ENCODE results near the gene ZNF483.
"Not testable (repeated sequence)": the region's sequence is repeated elsewhere in the genome, so short reads cannot be mapped to it uniquely, and the experiment has no call there.

The ZNF483 gene

GRCh38 chr9:111610149-111610548, 85.2 kb downstream of the ZNF483 start:
- in situ Hi-C loops (cut with MboI; ENCODE audit: low sequenced_read_pairs) = no loop called here

DNA sequence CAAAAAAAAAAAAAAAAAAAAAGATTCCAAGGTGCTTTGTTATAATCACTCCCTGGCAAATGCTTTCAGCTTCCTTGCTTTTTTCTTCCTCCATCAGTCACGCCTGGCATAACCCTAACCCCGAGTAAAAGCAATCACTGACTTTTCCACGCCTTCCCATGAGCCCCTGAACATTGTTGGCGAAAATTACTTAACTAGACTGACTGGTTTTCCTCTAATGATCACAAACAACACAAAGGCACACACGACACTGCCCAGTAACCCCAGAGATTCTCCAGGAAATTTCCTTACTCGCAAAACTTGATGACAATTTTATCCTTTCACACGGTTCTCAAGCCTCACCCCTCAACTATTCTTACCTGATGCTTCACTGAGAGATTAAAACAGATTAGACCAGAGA, 85.9 kb downstream of the ZNF483 start:
- in situ Hi-C loops (cut with MboI; ENCODE audit: low sequenced_read_pairs) = no loop called here

GRCh38 chr9:111613436-111614040, 88.6 kb downstream of the ZNF483 start:
- in situ Hi-C loops (cut with MboI; ENCODE audit: low sequenced_read_pairs) = no loop called here

- in situ Hi-C loops (cut with MboI; ENCODE audit: low sequenced_read_pairs) = no loop called here
These were observed 90.9 kb downstream of the ZNF483 start for GRCh38 chr9:111615928-111616327.

DNA sequence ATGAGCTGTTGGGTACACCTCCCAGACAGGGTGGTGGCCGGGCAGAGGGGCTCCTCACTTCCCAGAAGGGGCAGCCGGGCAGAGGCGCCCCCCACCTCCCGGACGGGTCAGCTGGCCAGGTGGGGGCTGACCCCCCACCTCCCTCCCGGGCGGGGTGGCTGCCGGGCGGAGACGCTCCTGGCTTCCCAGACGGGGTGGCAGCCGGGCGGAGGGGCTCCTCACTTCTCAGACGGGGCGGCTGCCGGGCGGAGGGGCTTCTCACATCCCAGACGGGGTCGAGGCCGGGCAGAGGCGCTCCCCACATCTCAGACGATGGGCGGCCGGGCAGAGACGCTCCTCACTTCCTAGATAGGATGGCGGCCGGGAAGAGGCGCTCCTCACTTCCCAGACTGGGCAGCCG, 92.4 kb downstream of the ZNF483 start:
- in situ Hi-C loops (cut with MboI; ENCODE audit: low sequenced_read_pairs) = not testable (repeated sequence)

DNA sequence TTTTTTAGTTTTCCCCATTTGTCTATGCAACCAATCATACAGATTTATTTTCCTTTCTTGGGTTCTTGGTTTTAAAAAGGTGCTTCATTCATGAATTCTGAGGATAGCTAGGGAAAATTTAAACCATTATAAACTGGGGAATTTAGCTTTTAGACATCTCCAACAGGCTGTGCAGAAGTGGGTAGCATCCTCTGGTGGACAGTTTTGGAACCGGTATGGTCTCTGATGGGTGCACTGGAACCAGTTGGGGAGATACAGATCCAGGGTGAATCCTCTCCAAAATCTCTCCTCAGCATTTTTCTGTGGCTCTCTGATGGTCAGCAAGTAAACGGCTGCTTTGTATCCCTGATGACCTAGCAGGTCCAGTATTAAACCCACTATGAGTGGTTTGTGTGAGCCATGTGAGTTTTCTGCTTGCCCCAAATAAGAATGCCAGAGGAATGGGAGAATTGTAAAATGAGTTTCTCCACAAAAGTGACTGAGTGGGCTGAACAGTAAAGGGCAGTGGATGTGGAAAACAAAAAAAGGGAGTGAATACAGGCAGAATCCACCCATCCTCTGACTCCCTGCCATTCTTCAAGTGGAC, 97.0 kb downstream of the ZNF483 start:
- in situ Hi-C loops (cut with MboI; ENCODE audit: low sequenced_read_pairs) = no loop called here

DNA sequence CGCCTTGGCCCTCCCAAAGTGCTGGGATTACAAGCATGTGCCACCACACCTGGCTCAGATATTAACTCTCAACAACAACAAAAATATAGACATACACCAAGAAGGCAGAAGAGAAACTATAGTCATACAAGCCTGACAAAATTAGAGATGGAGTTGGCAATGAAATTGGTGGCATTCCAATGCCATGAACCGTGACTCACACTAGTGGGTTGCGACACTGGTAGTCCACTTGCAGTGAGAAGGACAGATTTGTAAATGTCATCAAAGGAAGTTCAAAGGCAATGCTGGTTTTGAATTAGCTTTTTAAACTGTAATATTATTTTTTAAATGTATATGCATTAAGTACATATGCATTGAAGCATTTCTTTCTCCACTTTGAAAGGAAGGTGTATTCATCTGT, 97.6 kb downstream of the ZNF483 start:
- in situ Hi-C loops (cut with MboI; ENCODE audit: low sequenced_read_pairs) = no loop called here

All from HL-60/S4 treated with retinoic acid at 250 ng/mL for 4 days and 3 days (cell line).